Transverse colon (tissue), 4 donors: ENCODE measurements around the gene IL16. TPM values are rescaled to one million over a fixed set of nuclear protein-coding genes. Genes with fewer than 3 reads are reported as not detected.

ENCODE experiments used
- DNase-seq: peaks from one replicate; pipeline ENCODE4 v3.0.0-alpha.2; 2019
- H3K27ac ChIP-seq, 4 donors: fragments of 200-600 bp; sonication (generic); 2 replicates each; pipeline ENCODE4 v1.5.1; 2016 to 2018; ENCODE audit warnings: inconsistent platforms in 4 of 4
- H3K27me3 ChIP-seq: fragments of 200-600 bp; sonication (generic); 2 replicates; pipeline ENCODE4 v1.5.1; 2017; ENCODE audit warnings: inconsistent platforms
- H3K36me3 ChIP-seq, 4 donors: fragments of 200-600 bp; sonication (generic); 2 replicates each; pipeline ENCODE4 v1.5.1; 2017 to 2019; ENCODE audit warnings: inconsistent platforms in 4 of 4
- H3K4me1 ChIP-seq, 4 donors: fragments of 200-600 bp; sonication (generic); 2 replicates each; pipeline ENCODE4 v1.5.1; 2017 to 2020; ENCODE audit warnings: inconsistent platforms in 4 of 4
- H3K4me3 ChIP-seq, 4 donors: fragments of 200-600 bp; sonication (generic); 1 replicate in 1 of 4; 2 replicates in 3 of 4; pipeline versions ENCODE4 v1.5.1 to v1.6.1; 2017 to 2019; ENCODE audit warnings: inconsistent platforms in 4 of 4
- H3K9me3 ChIP-seq, 2 donors: fragments of 200-600 bp; sonication (generic); 2 replicates each; pipeline ENCODE4 v1.5.1; 2017 to 2019; ENCODE audit warnings: inconsistent platforms in 2 of 2
- EP300 ChIP-seq: sonication (generic); formaldehyde crosslinking; IDR thresholded peaks from one replicate; pipeline ENCODE4 v1.6.1; 2017; ENCODE audit warnings: antibody characterized with exemption, low read depth
- POLR2A ChIP-seq: fragments of 450-650 bp; IDR thresholded peaks from one replicate; pipeline ENCODE4 v1.6.1; 2016; ENCODE audit warnings: antibody characterized with exemption, mild to moderate bottlenecking, moderate library complexity
- POLR2AphosphoS5 ChIP-seq, 3 donors: sonication (generic); formaldehyde crosslinking; IDR thresholded peaks; one replicate each; pipeline ENCODE4 v1.6.1; 2016; ENCODE audit warnings: antibody characterized with exemption in 3 of 3
- WGBS, 2 donors: methylation state at CpG; one replicate each; pipeline ENCODE4 v1.1.5; 2018; ENCODE audit warnings: low coverage in 1 of 2; 5-methylcytosine and 5-hydroxymethylcytosine counted together
- in situ Hi-C, 4 donors: fragments of 200-750 bp; cut with MboI; loops; one replicate each; pipeline versions ENCODE4 v1.15.0 to v1.15.1; 2017; ENCODE audit warnings: low sequenced_read_pairs in 3 of 4, low pct_ligation_motif_present in 1 of 4, low pct_unique_long_range_greater_than_20kb in 1 of 4
- intact Hi-C: fragments of 100-400 bp; cut with DNase I; formaldehyde crosslinking; loops from one replicate; pipeline ENCODE4 v1.15.1; 2023; ENCODE audit warnings: low total_unique reads
- total RNA-seq, 4 donors: library from RNA; depleted of rRNA; stranded (reverse); fragments of >200 nt; gene quantifications; one replicate each; pipeline ENCODE4 v1.1.0, GENCODE V29; 2016
- TF ChIP-seq, protein P1 (sequence below), 5 experiments: fragments of 200-600 bp in 3 of 5; fragments of 450-650 bp in 2 of 5; sonication (generic) in 3 of 5; IDR thresholded peaks; 1 replicate in 2 of 5; 2 replicates in 3 of 5; pipeline ENCODE4 v1.5.1; 2016 to 2017; ENCODE audit warnings: antibody characterized with exemption in 5 of 5, inconsistent platforms in 3 of 5, mild to moderate bottlenecking in 2 of 5, moderate library complexity in 1 of 5

The IL16 gene
- total RNA-seq, 4 donors from 2014 or later = 5.2 to 40.0 (median 22.3) TPM

DNA sequence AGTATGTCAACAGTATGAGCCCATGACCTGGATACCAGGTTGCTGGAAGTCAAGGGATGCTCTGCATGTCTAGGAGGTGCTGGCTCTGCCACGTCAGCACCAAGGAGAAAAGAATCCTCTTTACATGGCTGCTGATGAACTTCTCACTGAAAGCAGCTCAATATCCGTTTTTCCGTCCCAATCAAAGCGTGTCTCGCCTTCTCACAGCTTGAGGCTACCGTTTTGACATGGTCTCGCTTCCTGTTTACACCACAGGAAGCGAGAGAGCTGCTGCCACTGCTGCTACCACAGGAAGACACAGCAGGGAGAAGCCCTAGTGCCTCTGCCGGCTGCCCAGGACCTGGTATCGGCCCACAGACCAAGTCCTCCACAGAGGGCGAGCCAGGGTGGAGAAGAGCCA lies 100.0 kb downstream of the IL16 start:
- in situ Hi-C loops = no loop called here
- intact Hi-C loops = no loop called here
- no peaks in the 10 kb centered on the region for H3K27me3 ChIP-seq
- peak; percentile 72 for TF ChIP-seq POLR2A
- no peak for TF ChIP-seq EP300
- peak; percentile 72 to 83 (median 80) for TF ChIP-seq POLR2AphosphoS5 (IDR thresholded peaks at IDR 0.05)
- TF ChIP-seq, protein P1, sequence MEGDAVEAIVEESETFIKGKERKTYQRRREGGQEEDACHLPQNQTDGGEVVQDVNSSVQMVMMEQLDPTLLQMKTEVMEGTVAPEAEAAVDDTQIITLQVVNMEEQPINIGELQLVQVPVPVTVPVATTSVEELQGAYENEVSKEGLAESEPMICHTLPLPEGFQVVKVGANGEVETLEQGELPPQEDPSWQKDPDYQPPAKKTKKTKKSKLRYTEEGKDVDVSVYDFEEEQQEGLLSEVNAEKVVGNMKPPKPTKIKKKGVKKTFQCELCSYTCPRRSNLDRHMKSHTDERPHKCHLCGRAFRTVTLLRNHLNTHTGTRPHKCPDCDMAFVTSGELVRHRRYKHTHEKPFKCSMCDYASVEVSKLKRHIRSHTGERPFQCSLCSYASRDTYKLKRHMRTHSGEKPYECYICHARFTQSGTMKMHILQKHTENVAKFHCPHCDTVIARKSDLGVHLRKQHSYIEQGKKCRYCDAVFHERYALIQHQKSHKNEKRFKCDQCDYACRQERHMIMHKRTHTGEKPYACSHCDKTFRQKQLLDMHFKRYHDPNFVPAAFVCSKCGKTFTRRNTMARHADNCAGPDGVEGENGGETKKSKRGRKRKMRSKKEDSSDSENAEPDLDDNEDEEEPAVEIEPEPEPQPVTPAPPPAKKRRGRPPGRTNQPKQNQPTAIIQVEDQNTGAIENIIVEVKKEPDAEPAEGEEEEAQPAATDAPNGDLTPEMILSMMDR (IDR thresholded peaks at IDR 0.05) = no peak
- peak overlapping the region; percentile 62 to 83 (median 72) for H3K27ac ChIP-seq
- WGBS, 2 donors = 64% methylated on average over 11 of the region's 11 CpGs; no CpG with 5 or more reads in 1 of the 2 donors
- peak overlapping the region in 2 of 4 donors; percentile 25 to 39 for H3K4me3 ChIP-seq
- H3K36me3 ChIP-seq = no peaks in the 10 kb centered on the region
- peak; percentile 78 for DNase-seq
- H3K9me3 ChIP-seq = no peaks in the 10 kb centered on the region
- H3K4me1 ChIP-seq = peaks cover 0 to 19% (median 7%) of the 10 kb centered on the region in 4 donors

DNA sequence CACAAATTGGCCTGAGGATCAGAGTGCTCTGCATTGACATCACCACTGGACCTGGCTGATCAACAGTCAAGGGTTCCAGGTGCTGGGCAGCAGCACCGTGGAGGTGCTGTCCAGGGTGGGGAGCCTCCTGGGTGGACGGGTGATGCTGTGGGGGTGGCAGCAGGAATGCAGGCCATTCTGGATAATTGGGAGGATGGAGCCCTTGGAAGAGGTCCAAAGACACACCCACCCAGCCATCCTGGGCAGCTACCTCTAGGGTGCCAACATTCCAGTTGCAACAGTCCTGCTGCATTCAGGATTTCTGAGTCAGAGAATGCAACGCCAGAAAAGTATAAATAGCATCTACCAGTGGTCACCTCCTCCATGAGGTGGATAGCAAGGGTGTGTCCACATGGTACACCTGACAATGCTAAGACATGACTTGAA lies 100.5 kb downstream of the IL16 start:
- Histone ChIP-seq H3K4me1 (peaks cover 0 to 19% (median 7%) of the 10 kb centered on the region in 4 donors), H3K27ac (peak overlapping the region; percentile 62 to 83 (median 72)), H3K27me3 (no peaks in the 10 kb centered on the region), H3K36me3 (no peaks in the 10 kb centered on the region), H3K9me3 (no peaks in the 10 kb centered on the region), H3K4me3 (peak overlapping the region in 3 of 4 donors; percentile 2 to 39 (median 25))
- intact Hi-C loops (no loop called here), in situ Hi-C loops (no loop called here)
- DNase-seq = peak; percentile 8
- 57% methylated on average over 2 of the region's 3 CpGs; no CpG with 5 or more reads in 1 of the 2 donors for WGBS, 2 donors
- no peak for TF ChIP-seq POLR2A

DNA sequence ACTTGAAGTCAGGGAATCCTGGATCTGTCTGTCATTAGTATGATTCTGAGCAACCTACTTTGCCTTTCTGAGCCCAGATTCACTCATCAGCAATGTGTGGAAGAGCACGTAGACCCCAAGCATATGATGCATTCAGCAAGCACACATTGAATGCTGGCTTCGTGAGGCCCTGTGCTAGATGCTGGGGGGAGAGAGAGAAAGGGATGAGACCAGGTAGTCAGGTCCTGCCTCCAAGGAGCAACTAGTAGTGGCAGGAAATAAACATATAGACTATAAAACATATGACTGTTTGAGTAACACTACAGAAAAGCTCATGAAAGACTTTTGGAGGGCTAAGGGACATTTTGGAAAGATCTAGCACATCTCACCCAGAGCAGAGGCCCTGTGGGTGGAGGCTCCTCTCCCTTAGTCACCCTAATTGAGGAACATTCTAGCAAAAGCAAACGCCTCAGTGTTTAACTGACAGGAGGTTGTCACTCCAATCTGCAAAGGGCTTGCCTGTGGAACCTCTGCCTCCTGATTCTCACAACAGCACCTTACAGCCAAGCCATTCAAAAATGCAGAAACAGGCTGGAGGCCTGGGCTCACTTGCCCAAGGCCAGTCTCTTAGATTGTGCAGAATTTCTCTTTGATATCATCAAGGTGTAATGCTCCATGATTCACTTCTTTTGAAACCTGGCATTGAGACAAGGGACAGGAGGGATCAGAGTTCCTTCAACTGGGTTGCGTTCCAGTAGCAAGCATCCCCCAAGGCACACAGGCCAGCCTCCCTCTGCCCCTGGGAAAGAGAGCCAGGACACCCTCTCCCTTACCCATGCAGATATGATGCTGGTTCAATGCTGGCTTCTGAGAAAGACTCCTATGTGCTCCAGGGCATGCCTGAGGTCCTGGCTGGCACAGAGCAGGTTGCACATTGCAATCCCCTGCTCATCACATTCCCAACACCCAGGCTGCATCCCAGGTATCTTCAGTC lies 101.2 kb downstream of the IL16 start:
- 71% methylated on average over 4 of the region's 4 CpGs; no CpG with 5 or more reads in 1 of the 2 donors for WGBS, 2 donors
- no peak for TF ChIP-seq EP300
- TF ChIP-seq POLR2AphosphoS5 (IDR thresholded peaks at IDR 0.05) = no peak
- TF ChIP-seq POLR2A = no peak
- TF ChIP-seq, protein P1 (IDR thresholded peaks at IDR 0.05) = no peak
- in situ Hi-C loops = no loop called here
- Histone ChIP-seq H3K27ac (peak overlapping the region; percentile 62 to 83 (median 72)), H3K4me1 (peaks cover 0 to 19% (median 7%) of the 10 kb centered on the region in 4 donors), H3K36me3 (no peaks in the 10 kb centered on the region), H3K9me3 (no peaks in the 10 kb centered on the region), H3K27me3 (no peaks in the 10 kb centered on the region), H3K4me3 (peak overlapping the region in 3 of 4 donors; percentile 2 to 39 (median 25))
- intact Hi-C loops = no loop called here
- DNase-seq = peak; percentile 6

DNA sequence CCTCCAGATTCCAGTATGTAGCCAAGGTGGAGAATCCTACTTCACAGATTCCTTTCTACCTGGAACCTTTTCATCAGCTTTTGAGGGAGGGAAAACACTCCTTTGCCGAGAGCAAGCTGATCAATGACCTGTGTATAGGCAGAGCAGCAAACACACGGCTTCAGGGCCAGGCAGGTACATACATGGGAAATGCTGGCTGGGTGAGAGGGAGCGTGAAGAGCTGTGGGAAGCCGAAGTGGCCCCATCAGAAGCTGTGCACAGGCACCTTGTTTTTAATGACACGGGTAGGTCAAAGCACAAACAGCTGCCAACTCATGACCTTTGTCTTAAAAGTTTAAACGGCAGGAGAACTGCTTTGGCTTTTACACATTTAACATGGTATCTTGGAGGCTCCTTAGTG lies 101.9 kb downstream of the IL16 start:
- DNase-seq = no peak
- intact Hi-C loops (no loop called here), in situ Hi-C loops (no loop called here)
- Histone ChIP-seq H3K27ac (peak overlapping the region; percentile 62 to 83 (median 72)), H3K36me3 (no peaks in the 10 kb centered on the region), H3K9me3 (no peaks in the 10 kb centered on the region), H3K27me3 (no peaks in the 10 kb centered on the region), H3K4me1 (peaks cover 0 to 24% (median 7%) of the 10 kb centered on the region in 4 donors), H3K4me3 (peak overlapping the region in 2 of 4 donors; percentile 25 to 39)
- no peak for TF ChIP-seq POLR2A
- 35% methylated on average over 6 of the region's 6 CpGs; no CpG with 5 or more reads in 1 of the 2 donors for WGBS, 2 donors

DNA sequence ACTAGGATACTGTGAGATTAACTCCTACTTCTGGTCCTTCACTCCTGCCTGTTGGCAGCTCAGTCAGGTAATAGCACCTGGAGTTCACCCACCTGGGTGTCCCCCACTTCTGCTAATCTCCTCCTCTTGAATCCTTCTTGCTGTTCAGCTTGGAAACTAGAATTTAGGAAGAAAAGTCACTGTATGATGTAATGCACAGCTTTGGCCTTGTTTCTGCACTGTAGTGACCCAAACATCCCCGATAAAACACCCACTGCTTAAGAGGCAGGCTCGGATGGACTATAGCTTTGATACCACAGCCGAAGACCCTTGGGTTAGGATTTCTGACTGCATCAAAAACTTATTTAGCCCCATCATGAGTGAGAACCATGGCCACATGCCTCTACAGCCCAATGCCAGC lies 102.5 kb downstream of the IL16 start:
- Histone ChIP-seq H3K27me3 (no peaks in the 10 kb centered on the region), H3K9me3 (no peaks in the 10 kb centered on the region), H3K4me3 (peak overlapping the region in 2 of 4 donors; percentile 9 to 39), H3K27ac (peak overlapping the region; percentile 62 to 83 (median 72)), H3K36me3 (no peaks in the 10 kb centered on the region), H3K4me1 (peaks cover 0 to 28% (median 5%) of the 10 kb centered on the region in 4 donors)
- TF ChIP-seq POLR2A = no peak
- TF ChIP-seq, protein P1 (IDR thresholded peaks at IDR 0.05) = no peak
- TF ChIP-seq EP300 = no peak
- TF ChIP-seq POLR2AphosphoS5 (IDR thresholded peaks at IDR 0.05) = no peak
- no peak for DNase-seq
- intact Hi-C loops (no loop called here), in situ Hi-C loops (no loop called here)
- 76 to 91% methylated on average over 3 of the region's 3 CpGs for WGBS, 2 donors
